Vagina (tissue), 2 donors: ENCODE results near the gene MMP10. TPM values are rescaled to one million over a fixed set of nuclear protein-coding genes. Genes with fewer than 3 reads are reported as not detected.
A peak's percentile ranks its signal among the peaks of the same experiment; 100 is the strongest.

ENCODE experiments used
- DNase-seq, 2 donors: peaks; one replicate each; pipeline ENCODE4 v3.0.0-alpha.2; 2017; ENCODE audit errors: extremely low spot score in 2 of 2
- H3K27ac ChIP-seq: fragments of 200-600 bp; sonication (generic); one replicate; pipeline ENCODE4 v1.5.1; 2019
- H3K27me3 ChIP-seq: fragments of 200-600 bp; sonication (generic); one replicate; pipeline ENCODE4 v1.5.1; 2019
- H3K36me3 ChIP-seq, 2 donors: fragments of 200-600 bp; sonication (generic); one replicate each; pipeline ENCODE4 v1.5.1; 2017 to 2019
- H3K4me1 ChIP-seq: fragments of 200-600 bp; sonication (generic); one replicate; pipeline ENCODE4 v1.5.1; 2019
- H3K4me3 ChIP-seq, 2 donors: fragments of 200-600 bp; sonication (generic); 1 replicate in 1 of 2; 2 replicates in 1 of 2; pipeline ENCODE4 v1.5.1; 2016 to 2019
- H3K9me3 ChIP-seq: fragments of 200-600 bp; sonication (generic); one replicate; pipeline ENCODE4 v1.5.1; 2019
- POLR2A ChIP-seq, 2 donors: fragments of 450-650 bp; IDR thresholded peaks; one replicate each; pipeline ENCODE4 v1.6.1; 2017; ENCODE audit warnings: antibody characterized with exemption in 2 of 2, mild to moderate bottlenecking in 2 of 2, moderate library complexity in 2 of 2
- POLR2AphosphoS5 ChIP-seq, 2 donors: sonication (generic); formaldehyde crosslinking; IDR thresholded peaks; one replicate each; pipeline ENCODE4 v1.9.0; 2017; ENCODE audit warnings: antibody characterized with exemption in 2 of 2, mild to moderate bottlenecking in 2 of 2, low read depth in 1 of 2; ENCODE audit not compliant: insufficient read depth in 1 of 2
- intact Hi-C: fragments of 100-400 bp; cut with DNase I; formaldehyde crosslinking; loops from one replicate; pipeline ENCODE4 v1.15.1; 2023
- total RNA-seq: library from RNA; depleted of rRNA; stranded (reverse); fragments of >200 nt; gene quantifications from one replicate; pipeline ENCODE4 v1.2.3, GENCODE V29; 2016
- TF ChIP-seq, protein P1 (sequence below), 3 experiments: fragments of 450-650 bp in 2 of 3; fragments of 200-600 bp in 1 of 3; sonication (generic) in 1 of 3; IDR thresholded peaks; one replicate each; pipeline ENCODE4 v1.5.1; 2017 to 2019; ENCODE audit warnings: antibody characterized with exemption in 3 of 3, mild to moderate bottlenecking in 2 of 3, moderate library complexity in 2 of 3

The MMP10 gene
- total RNA-seq, 1 donor from 2014 or later: not detected

DNA sequence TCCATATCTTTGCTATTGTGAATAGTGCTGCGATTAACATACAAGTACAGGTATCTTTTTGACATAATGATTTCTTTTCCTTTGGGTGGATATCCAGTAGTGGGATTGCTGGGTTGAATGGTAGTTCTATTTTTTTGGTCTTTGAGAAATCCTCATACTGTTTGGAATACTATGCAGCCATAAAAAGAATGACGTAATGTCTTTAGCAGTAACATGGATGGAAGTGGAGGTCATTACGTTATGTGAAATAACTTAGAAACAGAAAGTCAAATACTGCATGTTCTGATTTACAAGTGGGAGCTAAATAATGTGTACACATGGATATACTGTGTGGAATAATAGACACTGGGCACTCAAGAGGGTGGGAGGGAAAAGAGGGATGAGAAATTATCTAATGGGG, 4.0 kb upstream of the MMP10 start:
- Histone ChIP-seq H3K27me3 (no peaks in the 10 kb centered on the region), H3K27ac (no peak overlapping the region), H3K9me3 (no peaks in the 10 kb centered on the region), H3K36me3 (no peaks in the 10 kb centered on the region), H3K4me3 (no peak overlapping the region), H3K4me1 (no peaks in the 10 kb centered on the region)
- DNase-seq: no peak
- intact Hi-C loops: no loop called here
- TF ChIP-seq POLR2A (IDR thresholded peaks at IDR 0.05) (no peak), POLR2AphosphoS5 (IDR thresholded peaks at IDR 0.05; ENCODE audit: insufficient read depth in 1 of 2, low read depth in 1 of 2) (no peak)
- TF ChIP-seq, protein P1, sequence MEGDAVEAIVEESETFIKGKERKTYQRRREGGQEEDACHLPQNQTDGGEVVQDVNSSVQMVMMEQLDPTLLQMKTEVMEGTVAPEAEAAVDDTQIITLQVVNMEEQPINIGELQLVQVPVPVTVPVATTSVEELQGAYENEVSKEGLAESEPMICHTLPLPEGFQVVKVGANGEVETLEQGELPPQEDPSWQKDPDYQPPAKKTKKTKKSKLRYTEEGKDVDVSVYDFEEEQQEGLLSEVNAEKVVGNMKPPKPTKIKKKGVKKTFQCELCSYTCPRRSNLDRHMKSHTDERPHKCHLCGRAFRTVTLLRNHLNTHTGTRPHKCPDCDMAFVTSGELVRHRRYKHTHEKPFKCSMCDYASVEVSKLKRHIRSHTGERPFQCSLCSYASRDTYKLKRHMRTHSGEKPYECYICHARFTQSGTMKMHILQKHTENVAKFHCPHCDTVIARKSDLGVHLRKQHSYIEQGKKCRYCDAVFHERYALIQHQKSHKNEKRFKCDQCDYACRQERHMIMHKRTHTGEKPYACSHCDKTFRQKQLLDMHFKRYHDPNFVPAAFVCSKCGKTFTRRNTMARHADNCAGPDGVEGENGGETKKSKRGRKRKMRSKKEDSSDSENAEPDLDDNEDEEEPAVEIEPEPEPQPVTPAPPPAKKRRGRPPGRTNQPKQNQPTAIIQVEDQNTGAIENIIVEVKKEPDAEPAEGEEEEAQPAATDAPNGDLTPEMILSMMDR (IDR thresholded peaks at IDR 0.05): no peak

DNA sequence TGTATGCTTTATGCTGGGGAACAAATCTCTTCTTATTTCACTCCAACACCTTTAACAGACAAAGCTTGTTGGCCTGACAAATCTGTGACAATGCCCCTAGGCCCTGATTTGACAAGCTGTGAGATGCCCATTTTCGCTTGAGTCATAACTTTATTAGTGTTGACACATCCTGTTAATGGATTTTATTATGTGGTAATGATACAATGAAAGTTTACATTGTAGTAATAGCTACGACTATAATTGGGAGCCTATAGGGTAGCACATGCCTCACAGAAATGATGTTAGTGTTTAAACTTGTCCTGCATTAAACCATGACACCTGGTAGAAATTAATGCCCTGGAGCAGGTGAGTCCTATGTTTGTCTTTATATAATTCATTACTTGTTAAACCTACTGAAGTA, 3.3 kb upstream of the MMP10 start:
- intact Hi-C loops: no loop called here
- H3K27ac ChIP-seq: no peak overlapping the region
- H3K36me3 ChIP-seq: no peaks in the 10 kb centered on the region
- H3K9me3 ChIP-seq: no peaks in the 10 kb centered on the region
- H3K4me3 ChIP-seq: no peak overlapping the region
- no peak for DNase-seq
- TF ChIP-seq POLR2AphosphoS5 (IDR thresholded peaks at IDR 0.05; ENCODE audit: insufficient read depth in 1 of 2, low read depth in 1 of 2): peak in 1 of 2 donors; percentile 31
- no peak for TF ChIP-seq POLR2A (IDR thresholded peaks at IDR 0.05)
- TF ChIP-seq, protein P1 (IDR thresholded peaks at IDR 0.05): no peak
- H3K4me1 ChIP-seq: no peaks in the 10 kb centered on the region
- H3K27me3 ChIP-seq: no peaks in the 10 kb centered on the region

DNA sequence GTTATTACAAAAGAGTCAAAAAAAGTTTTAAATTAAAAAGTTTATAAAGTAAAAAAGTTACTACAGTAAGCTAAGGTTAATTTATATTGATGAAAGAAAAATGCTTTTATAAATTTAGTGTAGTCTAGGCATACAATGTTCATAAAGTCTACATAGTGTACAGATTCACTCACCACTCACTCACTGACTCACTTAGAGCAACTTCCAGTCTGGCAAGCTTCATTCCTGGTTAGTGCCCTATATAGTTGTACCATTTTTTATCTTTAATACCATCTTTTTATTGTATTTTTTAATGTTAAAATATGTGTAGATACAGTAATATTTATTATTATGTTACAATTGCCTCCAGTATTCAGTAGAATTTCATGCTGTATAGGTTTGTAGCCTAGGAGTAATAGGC, 2.6 kb upstream of the MMP10 start:
- H3K27ac ChIP-seq: no peak overlapping the region
- intact Hi-C loops: no loop called here
- H3K36me3 ChIP-seq: no peaks in the 10 kb centered on the region
- no peaks in the 10 kb centered on the region for H3K9me3 ChIP-seq
- H3K4me3 ChIP-seq: no peak overlapping the region
- TF ChIP-seq, protein P1 (IDR thresholded peaks at IDR 0.05): no peak
- TF ChIP-seq POLR2AphosphoS5 (IDR thresholded peaks at IDR 0.05; ENCODE audit: insufficient read depth in 1 of 2, low read depth in 1 of 2): no peak
- TF ChIP-seq POLR2A (IDR thresholded peaks at IDR 0.05): no peak
- no peaks in the 10 kb centered on the region for H3K4me1 ChIP-seq
- no peak for DNase-seq
- no peaks in the 10 kb centered on the region for H3K27me3 ChIP-seq

DNA sequence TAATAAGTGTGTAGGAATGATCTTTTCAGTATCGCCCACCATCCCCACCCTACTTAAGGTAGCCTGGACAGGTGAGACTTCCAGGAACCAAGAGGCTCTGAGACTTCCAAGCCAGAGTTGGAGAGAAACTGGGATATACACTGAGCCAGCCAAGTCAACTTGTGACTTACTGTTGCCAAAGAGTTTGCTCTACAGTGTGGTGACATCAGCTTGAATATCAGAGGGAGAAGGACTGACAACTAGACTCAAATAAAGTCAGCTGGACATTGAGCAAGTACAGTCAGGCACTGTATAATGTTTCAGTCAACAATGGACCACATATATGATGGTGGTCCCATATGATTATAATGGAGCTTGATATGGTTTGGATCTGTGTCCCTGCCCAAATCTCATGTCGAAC, 1.2 kb upstream of the MMP10 start:
- Histone ChIP-seq H3K9me3 (no peaks in the 10 kb centered on the region), H3K27me3 (no peaks in the 10 kb centered on the region), H3K4me1 (no peaks in the 10 kb centered on the region), H3K27ac (no peak overlapping the region), H3K4me3 (no peak overlapping the region), H3K36me3 (no peaks in the 10 kb centered on the region)
- no peak for DNase-seq
- TF ChIP-seq POLR2AphosphoS5 (IDR thresholded peaks at IDR 0.05; ENCODE audit: insufficient read depth in 1 of 2, low read depth in 1 of 2): no peak
- intact Hi-C loops: no loop called here

DNA sequence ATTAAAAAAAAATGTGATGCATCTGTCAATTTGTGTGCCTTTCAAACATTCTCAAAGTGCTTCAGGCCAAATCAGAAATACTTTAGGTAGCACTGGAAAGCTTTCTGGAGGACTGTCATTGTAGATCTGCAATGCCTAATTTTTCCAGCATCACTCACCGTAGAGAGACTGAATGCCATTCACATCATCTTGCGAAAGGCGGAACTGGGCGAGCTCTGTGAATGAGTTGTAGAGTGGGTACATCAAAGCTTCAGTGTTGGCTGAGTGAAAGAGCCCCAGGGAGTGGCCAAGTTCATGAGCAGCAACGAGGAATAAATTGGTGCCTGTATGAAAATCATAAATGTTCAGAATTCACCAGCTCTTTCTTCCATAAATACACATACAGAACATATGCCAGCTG, 4.0 kb downstream of the MMP10 start:
- intact Hi-C loops: no loop called here
- TF ChIP-seq POLR2AphosphoS5 (IDR thresholded peaks at IDR 0.05; ENCODE audit: insufficient read depth in 1 of 2, low read depth in 1 of 2) (no peak), POLR2A (IDR thresholded peaks at IDR 0.05) (no peak)
- TF ChIP-seq, protein P1 (IDR thresholded peaks at IDR 0.05): no peak

DNA sequence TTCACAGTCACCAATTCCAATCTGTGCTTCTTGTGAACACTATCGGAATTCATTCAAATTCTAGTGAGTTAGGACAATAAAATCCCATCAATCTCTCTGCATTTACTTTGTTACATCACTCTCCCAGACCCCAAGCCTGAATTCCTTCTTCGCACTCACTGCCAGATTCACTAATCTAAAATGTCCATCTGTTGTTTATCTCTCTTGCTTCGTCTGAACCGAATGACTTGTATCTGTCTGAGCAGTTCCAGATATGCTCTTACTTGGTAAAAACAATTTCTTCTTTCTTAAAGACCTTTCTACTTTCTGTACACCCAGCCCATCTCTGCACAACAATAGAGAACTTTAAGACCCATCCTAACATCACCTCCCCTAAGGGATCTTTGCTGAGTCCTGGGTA, 7.0 kb downstream of the MMP10 start:
- Histone ChIP-seq H3K27me3 (no peaks in the 10 kb centered on the region), H3K4me1 (no peaks in the 10 kb centered on the region), H3K36me3 (no peaks in the 10 kb centered on the region), H3K4me3 (no peak overlapping the region), H3K27ac (no peak overlapping the region), H3K9me3 (no peaks in the 10 kb centered on the region)
- no peak for DNase-seq
- intact Hi-C loops: no loop called here
- no peak for TF ChIP-seq POLR2A (IDR thresholded peaks at IDR 0.05)
- TF ChIP-seq POLR2AphosphoS5 (IDR thresholded peaks at IDR 0.05; ENCODE audit: insufficient read depth in 1 of 2, low read depth in 1 of 2): no peak
- TF ChIP-seq, protein P1 (IDR thresholded peaks at IDR 0.05): no peak

More for the DNA sequence above, 4.0 kb downstream of the MMP10 start:
- Histone ChIP-seq H3K4me1 (no peaks in the 10 kb centered on the region), H3K27me3 (no peaks in the 10 kb centered on the region), H3K4me3 (no peak overlapping the region), H3K36me3 (no peaks in the 10 kb centered on the region), H3K9me3 (no peaks in the 10 kb centered on the region), H3K27ac (no peak overlapping the region)
- DNase-seq: no peak
